DOHH2 (cell line): ENCODE data around the gene DKKL1.
"Not testable (repeated sequence)": the region's sequence is repeated elsewhere in the genome, so short reads cannot be mapped to it uniquely, and the experiment has no call there.

Experiments
- H3F3A ChIP-seq: fragments of 200-600 bp; sonication (generic), shearing (Covaris generic); 2 replicates; pipeline ENCODE4 v1.6.0; 2016; ENCODE audit warnings: antibody characterized with exemption, mild to moderate bottlenecking; ENCODE audit not compliant: control insufficient read depth, insufficient read depth
- H3K27ac ChIP-seq: fragments of 200-600 bp; sonication (generic); 2 replicates; pipeline ENCODE4 v1.5.1; 2014; ENCODE audit warnings: low read depth, mild to moderate bottlenecking, low read length, moderate library complexity
- H3K27me3 ChIP-seq: fragments of 200-600 bp; sonication (generic); 2 replicates; pipeline ENCODE4 v1.6.1; 2014; ENCODE audit warnings: mild to moderate bottlenecking, low read length, mixed read lengths; ENCODE audit not compliant: control insufficient read depth
- H3K36me3 ChIP-seq: fragments of 200-600 bp; sonication (generic); 2 replicates; pipeline ENCODE4 v1.6.1; 2014; ENCODE audit warnings: mild to moderate bottlenecking, low read length, moderate library complexity, mixed read lengths; ENCODE audit not compliant: control insufficient read depth
- H3K4me1 ChIP-seq: fragments of 200-600 bp; sonication (generic); 2 replicates; pipeline ENCODE4 v1.6.1; 2014; ENCODE audit warnings: mild to moderate bottlenecking, low read length, mixed read lengths; ENCODE audit not compliant: control insufficient read depth
- H3K4me2 ChIP-seq: fragments of 200-600 bp; sonication (generic); 2 replicates; pipeline ENCODE4 v1.6.0; 2014; ENCODE audit warnings: mild to moderate bottlenecking, low read length, moderate library complexity
- H3K4me3 ChIP-seq: fragments of 200-600 bp; sonication (generic); 2 replicates; pipeline ENCODE4 v1.5.1; 2014; ENCODE audit warnings: mild to moderate bottlenecking, low read length, mixed read lengths
- H3K79me2 ChIP-seq: fragments of 200-600 bp; sonication (generic); 2 replicates; pipeline ENCODE4 v1.6.1; 2014; ENCODE audit warnings: mild to moderate bottlenecking, low read length, mixed read lengths; ENCODE audit not compliant: control insufficient read depth
- H3K9me2 ChIP-seq: fragments of 200-600 bp; sonication (generic); replicated peaks from 2 replicates; pipeline ENCODE4 v1.6.1; 2014; ENCODE audit warnings: mild to moderate bottlenecking, low read length, mixed read lengths; ENCODE audit not compliant: control insufficient read depth
- H3K9me3 ChIP-seq: fragments of 200-600 bp; sonication (generic); 2 replicates; pipeline ENCODE4 v1.6.1; 2014; ENCODE audit warnings: antibody characterized with exemption, low read length, mixed read lengths; ENCODE audit not compliant: control insufficient read depth, insufficient read depth
- H4K20me1 ChIP-seq: fragments of 200-600 bp; sonication (generic); 2 replicates; pipeline ENCODE4 v1.6.0; 2014; ENCODE audit warnings: low read depth, mild to moderate bottlenecking, antibody characterized with exemption, low read length, moderate library complexity; ENCODE audit not compliant: control insufficient read depth, insufficient read depth
- EZH2phosphoT487 ChIP-seq: fragments of 200-600 bp; sonication (generic); IDR thresholded peaks from 2 replicates; pipeline ENCODE4 v1.6.1; 2017; ENCODE audit warnings: borderline replicate concordance, mild to moderate bottlenecking, antibody characterized with exemption, low read length, moderate library complexity, mixed read lengths
- TF ChIP-seq, protein P1 (sequence below): fragments of 200-600 bp; sonication (generic); IDR thresholded peaks from one replicate; pipeline ENCODE4 v1.5.1; 2014; ENCODE audit warnings: antibody characterized with exemption, mild to moderate bottlenecking, low read depth, low read length; ENCODE audit not compliant: poor library complexity, severe bottlenecking

The DKKL1 gene

GRCh38 chr19:49324801-49325576, 38.7 kb upstream of the DKKL1 start, which contains the start of gene SLC6A16:
Gene SLC6A16 (minus strand): TSS chr19:49325191. CDS start chr19:49311347, 13,844 bp downstream.
- Histone ChIP-seq H3K9me2 (no peaks in the 10 kb centered on the region), H3K27me3 (no peaks in the 10 kb centered on the region), H3K4me1 (peaks cover 56% of the 10 kb centered on the region), H4K20me1 (no peaks in the 10 kb centered on the region), H3K27ac (peak within 1 kb of the TSS; percentile 97), H3K36me3 (peaks cover 35% of the 10 kb centered on the region), H3K4me3 (peak within 1 kb of the TSS; percentile 85), H3K9me3 (peaks cover 8% of the 10 kb centered on the region), H3K79me2 (peaks cover 27% of the 10 kb centered on the region), H3K4me2 (peak within 1 kb of the TSS; percentile 99), H3F3A (peaks cover 55% of the 10 kb centered on the region)
- TF ChIP-seq, protein P1, sequence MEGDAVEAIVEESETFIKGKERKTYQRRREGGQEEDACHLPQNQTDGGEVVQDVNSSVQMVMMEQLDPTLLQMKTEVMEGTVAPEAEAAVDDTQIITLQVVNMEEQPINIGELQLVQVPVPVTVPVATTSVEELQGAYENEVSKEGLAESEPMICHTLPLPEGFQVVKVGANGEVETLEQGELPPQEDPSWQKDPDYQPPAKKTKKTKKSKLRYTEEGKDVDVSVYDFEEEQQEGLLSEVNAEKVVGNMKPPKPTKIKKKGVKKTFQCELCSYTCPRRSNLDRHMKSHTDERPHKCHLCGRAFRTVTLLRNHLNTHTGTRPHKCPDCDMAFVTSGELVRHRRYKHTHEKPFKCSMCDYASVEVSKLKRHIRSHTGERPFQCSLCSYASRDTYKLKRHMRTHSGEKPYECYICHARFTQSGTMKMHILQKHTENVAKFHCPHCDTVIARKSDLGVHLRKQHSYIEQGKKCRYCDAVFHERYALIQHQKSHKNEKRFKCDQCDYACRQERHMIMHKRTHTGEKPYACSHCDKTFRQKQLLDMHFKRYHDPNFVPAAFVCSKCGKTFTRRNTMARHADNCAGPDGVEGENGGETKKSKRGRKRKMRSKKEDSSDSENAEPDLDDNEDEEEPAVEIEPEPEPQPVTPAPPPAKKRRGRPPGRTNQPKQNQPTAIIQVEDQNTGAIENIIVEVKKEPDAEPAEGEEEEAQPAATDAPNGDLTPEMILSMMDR, result no peak
- TF ChIP-seq EZH2phosphoT487, result no peak

DNA sequence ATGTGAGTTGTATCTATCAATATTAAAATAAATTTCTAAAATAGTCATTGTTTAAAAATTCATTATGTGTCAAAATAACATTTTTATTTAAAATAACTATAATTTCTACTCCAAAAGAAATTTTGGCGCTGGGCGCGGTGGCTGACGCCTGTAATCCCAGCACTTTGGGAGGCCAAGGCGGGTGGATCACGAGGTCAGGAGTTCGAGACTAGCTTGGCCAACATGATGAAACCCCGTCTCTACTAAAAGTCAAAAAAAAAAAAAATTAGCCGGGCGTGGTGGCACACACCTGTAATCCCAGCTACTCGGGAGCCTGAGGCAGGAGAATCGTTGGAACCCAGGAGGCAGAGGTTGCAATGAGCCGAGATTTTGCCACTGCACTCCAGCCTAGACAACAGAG, 37.9 kb upstream of the DKKL1 start:
- peak overlapping the region; percentile 97 for H3K27ac ChIP-seq
- not testable (repeated sequence) for H3K27me3 ChIP-seq, H3K9me3 ChIP-seq, H4K20me1 ChIP-seq, H3K9me2 ChIP-seq
- peak overlapping the region; percentile 99 for H3K4me2 ChIP-seq
- peaks cover 56% of the 10 kb centered on the region for H3F3A ChIP-seq
- peak overlapping the region; percentile 85 for H3K4me3 ChIP-seq
- H3K36me3 ChIP-seq, result peaks cover 43% of the 10 kb centered on the region
- H3K4me1 ChIP-seq, result peaks cover 64% of the 10 kb centered on the region
- peaks cover 34% of the 10 kb centered on the region for H3K79me2 ChIP-seq

GRCh38 chr19:49326165-49326704, 37.4 kb upstream of the DKKL1 start:
- H3K4me2 ChIP-seq, result peak overlapping the region; percentile 99
- peak overlapping the region; percentile 85 for H3K4me3 ChIP-seq
- H3K9me2 ChIP-seq, result no peaks in the 10 kb centered on the region
- peak overlapping the region; percentile 97 for H3K27ac ChIP-seq
- peaks cover 39% of the 10 kb centered on the region for H3K79me2 ChIP-seq
- peaks cover 69% of the 10 kb centered on the region for H3K4me1 ChIP-seq
- no peaks in the 10 kb centered on the region for H4K20me1 ChIP-seq
- H3K9me3 ChIP-seq, result peaks cover 8% of the 10 kb centered on the region
- no peaks in the 10 kb centered on the region for H3K27me3 ChIP-seq
- H3F3A ChIP-seq, result peaks cover 59% of the 10 kb centered on the region
- H3K36me3 ChIP-seq, result peaks cover 47% of the 10 kb centered on the region
- no peak for TF ChIP-seq EZH2phosphoT487
- TF ChIP-seq, protein P1, result no peak

DNA sequence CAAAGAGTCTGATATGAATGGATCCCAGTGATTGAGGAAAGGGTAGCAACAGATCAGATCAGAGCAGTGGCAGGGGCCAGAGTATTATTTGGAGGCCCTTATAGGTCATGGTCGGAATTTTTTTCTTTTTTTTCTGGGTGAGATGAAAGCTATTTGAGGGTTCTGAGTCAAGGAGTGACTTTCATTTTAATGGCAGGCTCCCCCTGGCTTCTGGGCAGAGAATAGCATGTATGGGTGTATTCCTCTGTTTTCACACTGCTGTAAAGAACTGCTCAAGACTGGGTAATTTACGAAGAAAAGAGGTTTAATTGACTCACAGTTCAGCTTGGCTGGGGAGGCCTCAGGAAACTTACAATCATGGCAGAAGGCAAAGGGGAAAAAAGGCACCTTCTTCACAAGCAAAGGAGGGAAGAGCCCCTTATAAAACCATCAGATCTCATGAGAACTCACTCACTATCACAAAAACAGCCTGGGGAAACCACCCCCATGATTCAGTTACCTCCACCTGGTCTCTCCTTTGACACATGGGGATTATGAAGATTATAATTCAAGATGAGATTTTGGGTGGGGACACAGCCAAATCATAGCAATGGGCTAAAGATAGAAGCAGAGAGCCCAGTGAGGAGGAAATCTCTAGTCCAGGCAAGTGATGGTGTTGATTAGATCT, 35.7 kb upstream of the DKKL1 start:
- H3K9me2 ChIP-seq, result no peaks in the 10 kb centered on the region
- H3K79me2 ChIP-seq, result peaks cover 50% of the 10 kb centered on the region
- H3K4me1 ChIP-seq, result peaks cover 87% of the 10 kb centered on the region
- no peaks in the 10 kb centered on the region for H3K27me3 ChIP-seq
- peak overlapping the region; percentile 97 for H3K27ac ChIP-seq
- peaks cover 5% of the 10 kb centered on the region for H3K9me3 ChIP-seq
- peak overlapping the region; percentile 99 for H3K4me2 ChIP-seq
- TF ChIP-seq EZH2phosphoT487, result no peak
- TF ChIP-seq, protein P1, result peak; percentile 89
- no peaks in the 10 kb centered on the region for H4K20me1 ChIP-seq
- H3F3A ChIP-seq, result peaks cover 58% of the 10 kb centered on the region
- peak overlapping the region; percentile 85 for H3K4me3 ChIP-seq
- H3K36me3 ChIP-seq, result peaks cover 41% of the 10 kb centered on the region
